Measurements from ENCODE around the gene MAP6.
A peak's percentile ranks its signal among the peaks of the same experiment; 100 is the strongest.

The MAP6 gene

DNA sequence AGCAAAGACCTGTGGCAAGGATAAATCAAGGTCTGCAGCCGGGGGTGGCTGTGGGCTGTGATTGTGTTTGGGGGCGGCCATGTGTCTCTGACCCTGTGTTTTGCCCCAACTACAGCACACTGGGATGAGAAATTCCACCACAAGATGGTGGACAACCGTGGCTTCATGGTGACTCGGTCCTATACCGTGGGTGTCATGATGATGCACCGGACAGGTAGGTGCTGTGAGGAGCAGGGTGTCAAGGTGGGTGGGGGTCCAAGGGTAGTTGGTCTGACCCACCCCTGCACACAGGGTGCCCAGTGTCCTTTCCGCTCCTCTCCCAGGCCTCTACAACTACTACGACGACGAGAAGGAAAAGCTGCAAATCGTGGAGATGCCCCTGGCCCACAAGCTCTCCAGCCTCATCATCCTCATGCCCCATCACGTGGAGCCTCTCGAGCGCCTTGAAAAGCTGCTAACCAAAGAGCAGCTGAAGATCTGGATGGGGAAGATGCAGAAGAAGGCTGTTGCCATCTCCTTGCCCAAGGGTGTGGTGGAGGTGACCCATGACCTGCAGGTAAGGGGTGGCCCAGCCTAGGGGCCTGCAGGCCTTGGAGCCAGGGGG is 100.1 kb downstream of the MAP6 start:
- DNase-seq (ENCODE audit: low spot score) = no peak

DNA sequence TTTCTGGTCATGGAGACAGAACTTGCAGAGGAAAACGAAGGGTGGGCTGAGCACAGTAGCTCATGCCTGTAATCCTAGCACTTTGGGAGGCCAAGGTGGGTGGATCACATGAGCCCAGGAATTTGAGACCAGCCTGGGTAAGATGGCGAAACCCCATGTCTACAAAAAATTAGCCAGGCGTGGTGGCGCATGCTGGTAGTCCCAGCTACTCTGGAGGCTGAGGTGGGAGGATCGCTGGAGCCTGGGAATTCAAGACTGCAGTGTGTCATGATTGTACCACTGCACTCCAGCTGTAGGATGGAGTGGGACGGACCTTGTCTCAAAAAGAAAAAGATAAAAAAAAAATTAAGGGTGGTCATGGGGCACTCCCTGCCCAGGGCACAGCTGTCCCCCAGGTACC is 100.9 kb downstream of the MAP6 start:
- DNase-seq (ENCODE audit: low spot score) = no peak

DNA sequence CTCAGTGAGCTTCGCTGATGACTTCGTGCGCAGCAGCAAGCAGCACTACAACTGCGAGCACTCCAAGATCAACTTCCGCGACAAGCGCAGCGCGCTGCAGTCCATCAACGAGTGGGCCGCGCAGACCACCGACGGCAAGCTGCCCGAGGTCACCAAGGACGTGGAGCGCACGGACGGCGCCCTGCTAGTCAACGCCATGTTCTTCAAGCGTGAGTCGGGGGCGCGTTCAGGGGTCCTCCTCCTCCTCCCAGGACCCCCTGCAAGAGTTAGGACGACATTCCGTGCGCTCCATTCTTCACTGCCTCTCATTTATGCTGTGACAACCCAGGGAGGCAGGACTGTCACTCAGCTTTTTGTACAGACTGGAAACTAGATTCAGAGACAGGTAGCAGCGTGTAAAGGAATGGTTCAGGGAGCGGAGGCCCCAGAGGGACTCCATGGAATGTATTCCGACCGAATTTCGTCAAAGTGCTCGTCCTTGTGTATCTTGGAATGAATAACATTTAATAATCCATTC is 102.0 kb downstream of the MAP6 start:
- no peak for DNase-seq (ENCODE audit: low spot score)

- DNase-seq (ENCODE audit: low spot score) = no peak
These were observed 102.7 kb downstream of the MAP6 start for GRCh38 chr11:75565916-75566762.

DNA sequence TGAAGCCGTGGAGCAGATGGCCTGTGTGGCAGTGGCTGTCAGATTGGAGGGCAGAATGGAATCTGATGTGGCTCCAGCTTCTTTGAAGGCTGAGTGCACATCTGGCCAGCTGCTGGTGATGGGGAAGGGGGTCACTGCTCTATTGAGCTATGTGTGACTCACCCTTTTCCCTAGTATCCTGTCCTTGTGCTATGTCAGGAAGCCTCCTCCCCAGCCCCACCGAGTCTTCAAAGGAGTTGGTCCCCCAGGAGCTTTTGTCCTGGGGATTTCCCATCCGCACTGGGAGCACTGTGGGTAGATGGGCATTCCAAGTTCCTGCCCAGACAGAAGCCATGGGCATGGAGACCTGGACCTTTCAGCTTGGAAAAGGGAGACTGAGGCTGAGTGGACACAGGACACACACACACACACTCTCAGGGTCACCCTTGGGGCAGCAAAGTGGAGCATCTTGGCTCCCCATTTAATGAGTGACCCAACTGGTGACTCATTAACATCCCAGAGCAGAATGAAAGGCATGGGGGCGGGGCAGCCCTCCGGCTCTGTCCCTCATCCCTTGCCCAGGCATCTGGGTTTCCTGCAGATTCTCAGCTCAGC is 103.5 kb downstream of the MAP6 start:
- no peak for DNase-seq (ENCODE audit: low spot score)

GRCh38 chr11:75563978-75564552 is 104.8 kb downstream of the MAP6 start:
- peak; percentile 72 for DNase-seq (ENCODE audit: low spot score)

- no peak for DNase-seq (ENCODE audit: low spot score)
These were observed 105.3 kb downstream of the MAP6 start for GRCh38 chr11:75563501-75563977.

GRCh38 chr11:75562836-75563484 is 105.9 kb downstream of the MAP6 start:
- DNase-seq (ENCODE audit: low spot score) = peak; percentile 78

DNA sequence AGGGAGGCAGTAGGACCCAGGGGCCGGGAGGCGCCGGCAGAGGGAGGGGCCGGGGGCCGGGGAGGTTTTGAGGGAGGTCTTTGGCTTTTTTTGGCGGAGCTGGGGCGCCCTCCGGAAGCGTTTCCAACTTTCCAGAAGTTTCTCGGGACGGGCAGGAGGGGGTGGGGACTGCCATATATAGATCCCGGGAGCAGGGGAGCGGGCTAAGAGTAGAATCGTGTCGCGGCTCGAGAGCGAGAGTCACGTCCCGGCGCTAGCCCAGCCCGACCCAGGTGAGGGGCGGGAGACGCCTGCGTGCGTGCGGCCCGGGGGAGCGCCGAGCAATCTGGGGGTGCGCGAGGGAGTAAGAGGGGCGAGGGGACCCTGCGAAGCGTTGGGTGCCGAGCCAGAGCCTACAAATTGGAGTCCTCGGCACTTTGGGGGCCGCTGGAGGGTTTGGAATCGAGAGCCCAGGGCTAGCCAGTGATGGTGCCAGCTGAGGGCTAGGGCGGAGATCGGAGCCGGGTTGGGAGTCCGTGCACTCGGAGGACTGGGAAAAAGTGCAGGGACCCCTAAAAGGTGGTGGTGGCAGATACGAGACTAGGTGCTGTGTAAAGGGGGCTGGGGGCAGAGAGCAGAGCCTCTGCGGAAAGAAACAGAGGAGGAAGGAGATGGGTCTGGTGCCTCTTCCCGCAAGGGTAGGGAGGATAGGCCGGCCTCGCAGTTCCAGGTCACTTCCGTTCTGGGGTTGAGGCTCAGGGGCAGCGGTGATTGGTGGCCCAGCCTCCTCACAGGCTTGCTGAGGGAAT is 106.6 kb downstream of the MAP6 start, which contains the start of gene SERPINH1:
TSS of gene SERPINH1 (plus strand) at position 206 of the 788 bp plus-strand sequence. CDS start 4,097 bp downstream, outside the sequence.
- DNase-seq (ENCODE audit: low spot score) = peak; percentile 83

DNA sequence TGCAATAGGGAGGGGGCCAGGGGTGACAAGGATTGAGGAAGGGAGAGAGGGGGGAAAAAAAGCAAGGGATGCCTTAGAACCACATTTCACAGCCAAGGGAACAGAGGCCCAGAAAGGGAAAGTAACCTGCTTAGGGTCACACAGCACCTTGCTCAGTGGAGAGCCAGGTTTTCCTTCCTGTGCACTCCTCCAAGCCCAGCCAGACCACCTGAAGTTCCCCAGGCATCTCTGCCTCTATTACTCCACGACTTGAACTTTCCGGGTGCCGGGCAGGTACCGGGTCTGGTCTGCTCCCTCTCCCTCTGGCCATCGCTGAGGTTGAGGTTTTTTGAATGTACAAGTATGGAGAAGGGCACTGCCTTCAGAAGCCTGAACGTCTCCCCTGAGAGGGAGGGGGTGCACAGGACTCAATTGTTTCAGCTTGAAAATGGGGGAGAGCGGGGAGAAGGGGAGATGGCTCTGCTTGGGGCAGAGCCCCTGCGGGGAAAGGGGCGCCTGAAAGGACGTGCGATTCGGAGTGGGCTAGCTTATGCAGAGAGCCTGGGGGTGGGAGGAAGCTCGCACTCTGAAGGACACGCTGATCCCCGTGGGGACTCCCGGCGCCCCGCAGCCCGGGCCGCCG is 107.3 kb downstream of the MAP6 start:
- DNase-seq (ENCODE audit: low spot score) = no peak

- no peak for DNase-seq (ENCODE audit: low spot score)
These were observed 108.2 kb downstream of the MAP6 start for GRCh38 chr11:75560644-75561043.

- DNase-seq (ENCODE audit: low spot score) = no peak
These were observed 109.6 kb downstream of the MAP6 start for GRCh38 chr11:75558939-75559843.

DNA sequence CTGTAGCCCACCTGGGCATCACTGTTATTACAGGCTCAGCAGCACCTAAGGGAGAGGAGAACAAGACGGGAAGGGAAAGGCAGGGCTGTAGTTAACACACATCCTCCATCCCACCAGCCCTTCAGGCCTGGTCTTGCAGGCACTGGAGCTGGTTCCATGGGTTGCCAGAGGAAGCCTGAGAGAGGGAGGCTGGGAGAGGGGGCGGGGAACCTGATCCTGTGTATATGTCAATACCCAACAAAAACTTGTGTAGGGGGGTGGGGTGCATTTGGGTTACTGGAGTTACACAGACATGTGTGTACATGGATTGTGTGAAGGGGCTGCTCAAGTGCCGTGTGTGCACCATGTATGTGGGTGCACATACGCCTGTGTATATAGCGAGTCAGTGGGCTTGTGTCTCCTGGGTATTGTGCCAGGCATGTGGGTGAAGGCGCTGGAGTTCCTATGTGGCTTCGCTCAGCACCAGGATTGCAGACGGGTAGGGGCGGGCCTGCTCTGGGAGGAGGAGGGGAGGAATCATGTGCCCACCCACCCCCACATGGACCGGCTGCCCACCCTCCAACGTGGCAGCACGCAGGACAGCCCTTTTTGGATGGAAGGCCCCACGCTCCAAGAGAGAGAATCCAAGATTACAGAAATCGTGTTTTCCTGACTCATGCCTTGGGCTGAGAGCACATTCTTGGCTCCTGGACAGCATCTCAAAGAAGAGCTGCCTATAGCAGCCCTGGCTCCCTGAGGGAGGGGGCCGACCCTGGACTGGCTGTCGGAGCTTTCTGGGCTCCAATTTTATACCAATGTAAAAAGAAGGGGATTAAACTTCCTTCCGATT is 111.0 kb downstream of the MAP6 start:
- no peak for DNase-seq (ENCODE audit: low spot score)

DNA sequence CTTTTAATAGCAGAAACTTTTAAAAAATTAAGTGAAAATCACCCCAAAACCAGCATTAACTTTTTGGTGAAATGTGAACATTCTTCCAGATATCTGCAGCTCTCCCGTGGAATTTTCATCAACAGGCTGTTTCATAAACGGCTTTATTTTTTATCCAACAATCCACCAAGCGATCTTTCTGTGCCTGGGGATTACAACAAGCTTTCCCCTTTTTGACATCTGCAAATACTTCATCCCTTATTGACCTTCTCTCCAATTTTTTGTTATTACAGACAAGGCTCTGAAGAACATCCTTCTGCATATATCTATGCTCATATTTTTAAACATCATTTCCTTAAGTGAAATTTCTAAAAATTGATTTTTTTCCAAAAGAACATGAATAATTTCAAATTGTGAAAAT is 112.6 kb downstream of the MAP6 start:
- no peak for DNase-seq (ENCODE audit: low spot score)

DNA sequence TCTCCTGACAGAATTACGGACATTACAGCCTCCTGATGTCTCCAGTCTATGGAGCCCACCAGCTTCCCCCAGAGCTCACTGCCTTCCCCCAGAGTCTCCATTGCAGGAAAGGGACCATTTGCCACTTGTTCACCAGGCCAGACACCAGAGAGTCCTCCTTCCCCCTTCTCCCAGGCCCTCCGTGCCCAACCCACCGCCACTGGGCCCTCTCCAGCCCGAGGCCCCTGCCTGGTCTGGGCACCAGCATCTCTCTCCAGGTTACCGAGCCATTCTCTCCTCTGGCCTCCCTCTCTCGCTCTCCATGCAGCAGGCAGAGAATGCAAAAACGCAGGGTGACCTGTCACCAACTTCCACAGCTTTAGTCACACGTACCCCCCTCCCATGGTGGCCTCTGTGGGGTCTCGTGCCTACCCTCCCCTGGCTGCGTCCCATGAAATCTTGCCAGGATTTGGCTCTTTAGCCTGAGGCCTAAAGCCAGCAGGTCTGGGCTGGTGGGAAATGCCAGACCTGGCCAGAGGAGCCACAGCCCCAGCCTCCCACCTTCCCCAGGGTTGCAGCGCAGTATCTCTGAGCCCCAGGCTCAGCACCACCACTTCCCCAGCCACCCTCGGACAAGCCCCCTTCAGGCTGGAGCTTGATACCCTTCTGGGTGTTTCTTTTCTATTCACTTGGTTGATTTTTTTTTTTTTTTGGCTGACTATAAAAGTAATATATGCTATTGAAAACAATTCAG is 113.6 kb downstream of the MAP6 start:
- no peak for DNase-seq (ENCODE audit: low spot score)

GRCh38 chr11:75554258-75555022 is 114.4 kb downstream of the MAP6 start:
- DNase-seq (ENCODE audit: low spot score) = peak; percentile 94

DNA sequence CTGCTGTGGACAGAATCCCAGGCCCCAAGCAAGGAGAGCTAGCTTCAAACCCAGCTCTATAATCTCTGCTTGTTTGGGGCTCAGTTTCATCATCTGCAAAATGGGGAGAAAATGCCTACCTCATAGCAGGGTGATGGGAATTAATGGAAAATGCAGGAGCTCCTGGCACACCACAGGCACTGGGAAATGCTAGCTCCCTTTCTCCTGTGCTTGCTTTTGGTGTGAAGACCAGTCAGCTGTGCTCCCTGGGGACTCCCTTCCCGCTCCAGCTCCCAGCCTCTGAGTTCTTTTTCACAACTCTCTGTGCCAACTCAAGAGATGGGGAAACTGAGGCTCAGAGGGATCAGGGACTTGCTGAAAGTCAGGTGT is 115.0 kb downstream of the MAP6 start:
- no peak for DNase-seq (ENCODE audit: low spot score)

Data from SK-N-DZ (cell line).